Keratinocyte (primary cell): Measurements from ENCODE around the gene LILRB5.
"Not testable (repeated sequence)": the region's sequence is repeated elsewhere in the genome, so short reads cannot be mapped to it uniquely, and the experiment has no call there.

Source experiments
- CTCF ChIP-seq, 3 experiments: IDR thresholded peaks in 1 of 3; conservative IDR thresholded peaks in 1 of 3; optimal IDR thresholded peaks in 1 of 3; 2 replicates in 2 of 3; 3 replicates in 1 of 3; pipeline versions ENCODE3 to v1.5.1; 2011; ENCODE audit warnings: low read length in 3 of 3, mild to moderate bottlenecking in 3 of 3, moderate library complexity in 2 of 3, control low read depth in 1 of 3, inconsistent platforms in 1 of 3; ENCODE audit not compliant: insufficient read depth in 2 of 3; ENCODE audit errors: extremely low read depth in 1 of 3
- EZH2 ChIP-seq: IDR thresholded peaks from one replicate; pipeline ENCODE4 v1.6.1; 2012; ENCODE audit warnings: inconsistent platforms, mild to moderate bottlenecking, low read length, moderate library complexity

GRCh38 chr19:54240372-54241336, 16.4 kb downstream of the LILRB5 start:
- not testable (repeated sequence) for TF ChIP-seq CTCF (optimal IDR thresholded peaks at IDR 0.05 in 1 of 3, IDR thresholded peaks at IDR 0.05 in 1 of 3, conservative IDR thresholded peaks at IDR 0.05 in 1 of 3; ENCODE audit: extremely low read depth in 1 of 3, insufficient read depth in 2 of 3, low read length in 3 of 3); EZH2
